ENCODE measurements around the gene COMMD1.
"Not testable (repeated sequence)": the region's sequence is repeated elsewhere in the genome, so short reads cannot be mapped to it uniquely, and the experiment has no call there.

The COMMD1 gene

GRCh38 chr2:62032096-62032495 is 126.6 kb downstream of the COMMD1 start:
- DNase-seq = no peak

GRCh38 chr2:62034715-62035114 is 129.2 kb downstream of the COMMD1 start:
- DNase-seq = no peak

GRCh38 chr2:62036229-62036628 is 130.8 kb downstream of the COMMD1 start:
- DNase-seq = no peak

DNA sequence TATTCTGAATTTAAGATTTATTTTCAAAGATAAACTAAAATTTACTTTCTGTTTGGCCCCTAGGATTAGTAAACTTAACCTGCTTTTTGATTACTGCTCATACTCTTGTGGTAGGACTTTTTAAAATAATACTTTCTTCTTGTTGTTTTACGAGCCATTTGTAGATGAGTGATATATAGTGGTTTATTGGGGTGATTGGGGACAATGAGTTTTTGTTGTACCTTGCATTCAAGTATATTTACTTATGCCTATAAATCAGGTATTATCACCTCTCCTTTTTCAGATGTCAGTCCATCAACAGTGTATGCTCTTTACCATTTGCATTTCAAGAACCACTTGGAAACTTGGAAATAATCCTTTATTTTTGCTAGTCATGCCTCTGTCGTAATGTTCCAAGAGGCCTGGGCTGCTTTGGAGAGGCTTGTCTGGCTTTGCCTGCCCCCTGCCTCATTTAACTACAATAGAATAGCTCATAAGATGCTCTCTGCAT is 131.3 kb downstream of the COMMD1 start:
- DNase-seq = no peak

DNA sequence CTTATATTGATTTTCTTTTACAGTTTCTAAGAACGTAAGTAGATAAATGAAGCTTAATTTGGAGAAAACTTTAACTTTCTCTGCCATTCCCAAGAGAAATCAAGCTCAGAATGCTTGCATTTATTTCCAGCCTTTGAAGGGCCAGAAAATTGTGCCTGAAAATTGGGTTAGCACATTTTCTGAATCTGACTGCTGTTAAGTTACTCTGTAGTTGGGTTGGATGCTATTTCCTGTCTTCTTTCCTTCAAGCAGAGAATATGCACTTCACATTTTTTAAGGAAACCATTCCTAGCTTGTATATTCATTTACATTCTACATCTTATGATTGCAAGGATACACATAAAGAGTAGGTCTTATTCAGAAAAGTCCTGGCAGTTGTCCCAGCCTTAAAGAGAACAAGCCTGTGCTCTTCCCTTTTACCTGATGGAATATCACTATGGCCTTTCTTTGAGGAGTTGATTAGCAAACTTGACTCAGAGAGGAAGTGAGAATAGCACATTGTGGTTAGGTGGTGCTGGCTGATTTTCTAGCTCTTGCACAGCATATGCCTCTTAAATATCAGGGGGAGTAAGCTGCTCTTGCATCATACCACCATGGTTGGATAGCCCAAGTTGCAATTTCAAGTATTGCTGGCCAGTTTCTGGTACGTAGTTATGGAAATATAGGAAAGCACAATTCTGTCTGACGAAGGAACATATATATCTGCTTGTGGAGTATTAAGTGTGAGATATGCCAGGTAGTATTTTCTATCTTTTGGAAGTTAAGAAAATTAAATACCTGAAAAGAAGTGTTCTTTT is 133.7 kb downstream of the COMMD1 start:
- DNase-seq = peak; percentile 42

- DNase-seq = no peak
Measured at GRCh38 chr2:62040926-62041325, 135.5 kb downstream of the COMMD1 start.

GRCh38 chr2:62041701-62042385 is 136.4 kb downstream of the COMMD1 start:
- DNase-seq = not testable (repeated sequence)

GRCh38 chr2:62042400-62042799 is 136.9 kb downstream of the COMMD1 start:
- no peak for DNase-seq

GRCh38 chr2:62042944-62043343 is 137.5 kb downstream of the COMMD1 start:
- DNase-seq = no peak

GRCh38 chr2:62045017-62045543 is 139.6 kb downstream of the COMMD1 start:
- DNase-seq = no peak

DNA sequence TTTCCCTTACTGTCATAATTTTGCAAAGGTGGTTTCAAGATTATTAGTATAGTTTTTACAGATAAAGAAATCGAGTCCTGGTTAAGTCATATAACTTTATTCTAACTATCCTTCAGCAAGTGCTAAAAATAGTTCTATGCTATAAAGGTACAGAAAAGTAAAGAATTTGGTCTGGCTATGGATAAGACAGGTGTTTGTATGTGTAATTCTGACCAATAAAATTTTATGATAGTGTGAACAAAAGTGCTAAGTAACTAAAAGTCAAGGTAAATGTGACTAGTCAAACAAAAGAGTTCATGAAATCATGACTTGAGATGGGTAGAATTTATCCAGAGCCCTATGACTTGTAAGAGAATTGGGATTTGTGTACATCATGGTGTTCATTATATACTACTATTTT is 140.7 kb downstream of the COMMD1 start:
- no peak for DNase-seq

DNA sequence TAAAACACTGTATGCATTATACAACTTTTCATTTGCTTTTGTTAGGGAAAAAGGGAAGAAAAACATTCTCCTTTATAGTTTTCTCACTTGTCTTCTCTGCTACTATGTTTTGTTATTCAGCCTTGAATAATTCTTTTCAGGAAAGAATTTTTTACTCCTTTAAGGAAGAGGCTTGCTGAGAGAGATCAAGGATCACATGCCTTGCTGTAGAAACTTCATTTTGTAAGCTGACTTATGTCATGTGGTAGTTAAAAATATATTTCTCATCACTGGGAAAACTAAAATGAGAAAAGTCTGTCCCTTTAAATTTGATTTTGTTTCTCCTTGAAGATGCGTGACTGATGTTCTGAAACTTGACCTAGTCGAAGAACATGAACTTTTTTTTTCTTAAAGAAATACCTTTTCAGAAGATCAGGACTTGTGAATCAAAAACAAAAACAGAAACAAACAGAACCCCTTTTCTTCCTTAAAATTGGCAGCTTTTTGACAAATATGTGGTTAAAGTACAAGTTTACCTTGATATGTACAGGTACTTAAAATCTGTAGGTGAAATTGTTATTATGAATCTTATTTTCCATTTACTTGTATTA is 145.1 kb downstream of the COMMD1 start:
- DNase-seq = no peak

GRCh38 chr2:62054029-62054791 is 148.7 kb downstream of the COMMD1 start:
- DNase-seq = no peak

GRCh38 chr2:62054916-62055450 is 149.5 kb downstream of the COMMD1 start:
- no peak for DNase-seq

GRCh38 chr2:62055724-62056336 is 150.4 kb downstream of the COMMD1 start:
- DNase-seq = no peak

DNA sequence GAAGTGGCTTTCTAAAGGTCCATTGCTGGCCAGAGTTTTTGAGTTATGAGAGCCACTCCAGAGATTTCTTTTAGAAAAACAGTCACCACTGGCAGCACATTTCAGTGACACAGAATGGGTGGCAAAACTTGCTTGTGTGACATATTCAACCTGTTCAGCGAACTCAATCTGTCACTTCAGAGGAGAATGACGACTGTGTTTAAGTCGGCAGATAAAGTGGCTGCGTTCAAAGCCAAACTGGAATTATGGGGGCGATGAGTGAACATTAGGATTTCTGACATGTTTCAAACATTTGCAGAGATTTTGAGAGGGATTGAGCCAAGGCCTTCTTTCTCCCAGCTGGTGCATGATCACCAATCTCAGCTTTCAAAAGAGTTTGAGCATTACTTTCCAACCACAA is 150.9 kb downstream of the COMMD1 start:
- no peak for DNase-seq

- DNase-seq = no peak
Measured at GRCh38 chr2:62065243-62065642, 159.8 kb downstream of the COMMD1 start.

DNA sequence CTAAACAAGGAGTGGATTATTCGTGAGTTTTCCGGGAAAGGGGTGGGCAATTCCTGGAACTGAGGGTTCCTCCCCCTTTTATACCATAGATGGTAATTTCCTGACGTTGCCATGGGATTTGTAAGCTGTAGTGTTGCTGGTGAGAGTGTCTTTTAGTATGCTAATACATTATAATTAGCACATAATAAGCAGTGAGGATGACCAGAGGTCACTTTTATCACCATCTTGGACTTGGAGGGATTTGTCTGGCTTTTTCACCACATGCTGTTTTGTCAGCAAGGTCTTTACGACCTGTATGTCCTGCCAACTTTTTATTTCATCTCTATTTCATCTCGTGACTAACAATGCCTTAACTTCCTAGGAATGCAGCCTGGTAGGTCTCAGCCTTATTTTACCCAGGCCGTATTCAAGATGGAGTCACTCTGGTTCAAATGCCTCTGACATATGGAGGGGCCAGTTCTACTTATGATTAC is 165.7 kb downstream of the COMMD1 start:
- no peak for DNase-seq

- no peak for DNase-seq
Measured at GRCh38 chr2:62071760-62072680, 166.5 kb downstream of the COMMD1 start.

GRCh38 chr2:62074233-62074632 is 168.8 kb downstream of the COMMD1 start:
- no peak for DNase-seq
